LHCN-M2 (cell line): ENCODE results near the gene LONP2. TPM values are rescaled to one million over a fixed set of nuclear protein-coding genes. Genes with fewer than 3 reads are reported as not detected.
"Not testable (repeated sequence)": the region's sequence is repeated elsewhere in the genome, so short reads cannot be mapped to it uniquely, and the experiment has no call there.

ENCODE experiments used
- DNase-seq: peaks from one replicate; pipeline ENCODE4 v3.0.0-alpha.2; 2012; ENCODE audit warnings: low read depth
- total RNA-seq: library from RNA; depleted of rRNA; stranded (reverse); fragments of >200 nt; gene quantifications from 2 replicates; pipeline ENCODE4 v1.2.3, GENCODE V29; 2014

The LONP2 gene
- total RNA-seq, 1 experiment from 2014 or later, result 45.3 TPM

DNA sequence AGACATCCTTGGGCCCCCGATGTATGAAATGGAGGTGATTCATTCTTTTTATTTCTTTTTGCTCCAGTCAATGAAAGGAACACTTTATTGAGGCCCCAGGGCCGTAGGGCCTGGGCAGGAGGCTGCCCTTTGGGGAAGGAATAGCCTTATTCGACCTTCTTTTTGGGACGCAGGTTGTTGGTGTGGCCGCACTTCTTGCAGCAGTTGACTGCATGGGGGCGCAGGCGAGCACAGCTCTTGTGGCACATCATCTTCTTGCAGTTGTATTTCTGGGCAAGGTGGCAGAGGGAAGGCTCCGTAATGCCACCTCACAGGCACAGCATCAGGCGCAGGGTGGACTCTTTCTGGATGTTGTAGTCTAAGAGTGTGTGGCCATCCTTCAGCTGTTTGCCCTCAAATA lies 90.2 kb downstream of the LONP2 start:
- no peak for DNase-seq

DNA sequence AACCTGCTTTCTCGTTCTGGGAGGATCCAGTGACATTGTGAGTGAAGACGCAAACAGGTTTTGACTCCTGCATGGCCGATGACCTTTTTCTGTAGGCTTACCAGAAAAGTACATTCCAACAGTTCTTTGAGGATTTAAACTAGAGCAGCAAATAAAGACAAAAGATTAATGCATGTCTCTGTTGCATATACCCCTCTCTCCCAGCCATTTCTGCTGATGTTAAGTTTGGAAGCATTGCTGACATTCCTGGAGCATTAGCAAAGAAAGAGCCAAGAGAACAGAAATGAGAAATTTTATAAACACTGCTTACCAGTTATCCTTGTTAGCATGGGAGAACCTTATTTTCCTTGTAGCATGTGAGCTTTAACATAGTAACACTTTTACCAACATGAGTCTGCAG lies 91.9 kb downstream of the LONP2 start:
- DNase-seq, result no peak

DNA sequence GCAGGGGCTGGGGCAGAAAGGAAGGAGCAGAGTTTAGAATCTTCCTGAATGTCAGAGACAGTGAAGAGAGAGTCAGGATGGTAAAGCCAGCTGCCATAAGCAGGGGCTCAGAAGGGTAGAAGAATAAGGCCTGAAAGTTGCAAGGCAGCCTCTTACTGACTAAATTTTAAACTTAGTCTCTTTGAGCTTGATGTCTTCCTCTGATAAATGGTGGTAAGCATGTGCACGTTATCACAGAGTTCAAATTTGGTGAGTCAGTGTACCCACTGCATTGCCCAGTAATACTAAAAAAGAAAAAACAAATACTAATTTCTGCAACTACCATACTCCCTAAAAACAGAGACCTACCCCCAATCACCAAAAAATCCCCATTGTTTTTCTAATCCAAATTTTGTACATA lies 96.0 kb downstream of the LONP2 start:
- DNase-seq, result no peak

DNA sequence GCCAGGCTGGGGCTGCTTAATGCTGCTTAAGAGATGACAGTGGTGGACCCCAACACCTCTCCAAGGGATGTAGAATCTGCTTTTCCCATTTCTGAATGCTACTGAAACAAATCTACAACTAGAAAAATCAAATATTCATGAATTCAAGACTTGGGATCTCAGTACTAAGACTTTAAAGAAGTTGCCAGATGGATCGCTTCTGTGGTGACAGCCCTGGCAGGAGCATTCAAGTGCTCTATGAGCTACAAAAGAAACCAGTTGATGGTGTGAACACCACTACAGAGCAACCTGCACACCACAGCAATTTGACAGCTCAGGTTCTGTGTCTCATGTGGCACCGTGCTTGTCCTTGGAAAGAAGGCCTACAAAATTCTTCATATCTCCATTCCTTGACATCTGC lies 98.5 kb downstream of the LONP2 start:
- no peak for DNase-seq

DNA sequence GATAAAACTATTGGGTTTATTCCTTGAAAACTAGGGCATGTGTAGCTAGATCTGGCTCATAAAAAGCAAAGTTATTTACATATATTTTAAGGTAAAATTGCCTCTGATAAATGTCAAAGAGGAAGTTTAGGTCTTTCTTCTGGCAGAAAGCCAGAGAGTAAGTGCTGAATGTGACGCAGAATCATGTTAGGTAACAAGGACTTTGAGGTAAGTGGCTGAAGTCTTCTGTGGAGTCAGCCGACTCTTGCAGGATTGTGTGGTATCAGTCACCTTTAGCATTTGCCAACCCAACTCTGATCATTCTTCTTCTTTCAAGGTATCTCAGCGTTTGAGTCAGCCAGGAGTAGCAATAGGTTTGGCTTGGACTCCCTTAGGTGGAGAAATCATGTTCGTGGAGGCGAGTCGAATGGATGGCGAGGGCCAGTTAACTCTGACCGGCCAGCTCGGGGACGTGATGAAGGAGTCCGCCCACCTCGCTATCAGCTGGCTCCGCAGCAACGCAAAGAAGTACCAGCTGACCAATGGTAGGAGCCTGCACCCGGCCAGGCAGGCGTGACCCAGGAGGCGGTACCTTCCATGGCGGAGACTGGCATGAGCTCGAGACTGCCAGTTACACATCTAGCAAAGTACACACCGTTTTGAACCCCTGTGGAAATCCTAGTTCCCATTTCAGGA lies 103.2 kb downstream of the LONP2 start:
- DNase-seq, result no peak

DNA sequence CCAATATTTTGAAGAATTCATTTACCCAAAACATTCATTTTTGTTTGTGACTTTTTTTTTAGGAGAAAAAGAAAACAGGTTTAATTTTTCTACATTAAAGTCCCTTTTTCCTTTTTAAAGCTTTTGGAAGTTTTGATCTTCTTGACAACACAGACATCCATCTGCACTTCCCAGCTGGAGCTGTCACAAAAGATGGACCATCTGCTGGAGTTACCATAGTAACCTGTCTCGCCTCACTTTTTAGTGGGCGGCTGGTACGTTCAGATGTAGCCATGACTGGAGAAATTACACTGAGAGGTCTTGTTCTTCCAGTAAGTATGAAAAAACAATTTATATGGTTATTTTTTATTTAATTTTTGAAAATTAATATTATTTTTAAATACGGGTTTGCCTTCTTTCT lies 103.9 kb downstream of the LONP2 start:
- DNase-seq, result peak; percentile 25

DNA sequence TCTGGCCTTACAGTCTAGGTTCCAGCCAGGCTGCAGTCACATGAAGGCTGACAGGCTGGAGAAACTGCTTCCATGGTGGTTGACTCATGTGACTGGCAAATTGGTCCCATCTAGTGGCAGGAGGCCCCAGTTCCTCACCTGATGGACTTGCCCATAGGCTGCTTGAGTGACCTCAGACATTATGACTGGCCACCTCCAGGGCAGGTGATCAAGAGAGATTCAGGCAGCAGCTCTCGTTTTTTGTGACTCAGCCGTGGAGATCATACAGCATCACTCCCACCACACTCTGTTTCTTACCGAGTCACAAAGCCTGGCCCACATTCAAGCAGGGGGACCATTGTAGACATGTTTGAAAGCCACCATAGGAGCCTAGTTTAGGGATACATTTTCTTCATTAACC lies 106.6 kb downstream of the LONP2 start:
- no peak for DNase-seq

DNA sequence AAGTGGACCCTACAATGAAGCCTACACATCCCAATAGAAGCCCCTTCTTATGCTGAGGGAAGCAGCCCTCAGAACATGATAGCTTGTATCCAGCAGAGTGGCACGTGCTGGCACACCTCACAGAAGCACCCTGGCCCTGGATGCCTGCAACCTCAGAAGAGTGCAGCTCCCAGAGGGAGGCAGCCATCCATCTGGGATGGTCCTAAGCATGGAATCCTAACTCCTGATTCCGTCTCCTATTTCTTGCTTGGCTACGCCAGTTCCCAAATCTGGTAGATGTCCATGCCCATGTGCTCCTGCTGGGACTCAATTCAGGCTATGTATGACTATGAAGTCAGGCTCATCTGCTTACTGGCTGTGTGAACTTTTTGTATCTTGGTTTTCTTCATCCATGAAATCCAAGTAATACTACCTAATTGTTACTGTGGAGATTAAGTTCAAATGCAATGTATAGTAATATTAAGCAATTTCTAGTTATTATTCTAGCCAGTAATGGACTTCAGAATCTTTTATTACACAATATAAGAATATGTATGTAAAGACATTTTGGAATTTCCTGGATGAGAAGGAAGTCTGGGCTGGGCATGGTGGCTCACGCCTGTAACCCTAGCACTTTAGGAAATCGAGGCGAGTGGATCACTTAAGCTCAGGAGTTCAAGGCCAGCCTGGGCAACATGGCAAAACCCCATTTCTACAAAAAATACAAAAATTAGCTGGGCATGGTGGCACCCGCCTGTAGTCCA lies 108.7 kb downstream of the LONP2 start:
- no peak for DNase-seq

DNA sequence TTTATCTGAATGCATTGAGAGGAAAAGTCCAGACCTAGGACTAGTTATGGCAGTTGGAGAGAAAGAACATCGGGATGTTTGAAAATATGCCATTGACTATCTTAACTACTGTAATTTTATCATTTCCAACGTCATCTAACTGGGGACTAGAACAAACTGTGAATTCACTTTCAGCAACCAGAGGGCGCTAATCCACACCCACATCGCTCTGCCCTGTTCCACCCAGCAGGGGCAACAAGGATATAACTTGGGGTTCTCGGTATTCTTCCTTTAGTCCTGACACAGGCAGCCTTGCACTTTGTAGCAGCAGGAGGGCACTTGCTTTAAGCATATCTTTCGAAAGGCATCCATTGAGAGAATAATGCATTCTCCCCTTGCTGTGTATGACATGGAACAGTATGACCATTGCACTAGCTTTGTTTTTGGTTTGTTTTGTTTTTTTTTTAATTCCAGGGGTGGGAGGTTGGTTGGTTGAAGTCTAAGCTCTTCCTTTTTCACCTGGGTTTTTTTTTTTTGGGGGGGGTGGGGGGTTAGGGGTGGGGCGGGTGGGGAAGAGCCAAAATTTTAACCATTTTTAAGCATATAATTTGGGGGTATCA lies 109.6 kb downstream of the LONP2 start:
- DNase-seq, result peak; percentile 77

DNA sequence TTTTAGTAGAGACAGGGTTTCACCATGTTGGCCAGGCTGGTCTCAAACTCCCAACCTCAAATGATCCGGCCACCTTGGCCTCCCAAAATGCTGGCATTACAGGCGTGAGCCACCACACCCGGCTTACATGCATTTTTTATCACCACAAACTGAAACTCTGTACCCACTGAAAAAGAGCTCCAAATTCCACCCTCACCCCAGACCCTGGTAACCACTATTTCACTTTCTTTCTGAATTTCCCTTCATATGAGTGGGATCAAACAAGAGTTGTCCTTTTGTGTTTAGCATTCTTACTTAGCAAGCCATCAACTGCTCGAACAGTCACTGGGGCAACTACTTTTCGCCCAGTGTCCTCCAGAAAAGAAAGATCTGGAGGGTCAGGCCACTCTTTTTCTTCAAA lies 110.3 kb downstream of the LONP2 start:
- not testable (repeated sequence) for DNase-seq

DNA sequence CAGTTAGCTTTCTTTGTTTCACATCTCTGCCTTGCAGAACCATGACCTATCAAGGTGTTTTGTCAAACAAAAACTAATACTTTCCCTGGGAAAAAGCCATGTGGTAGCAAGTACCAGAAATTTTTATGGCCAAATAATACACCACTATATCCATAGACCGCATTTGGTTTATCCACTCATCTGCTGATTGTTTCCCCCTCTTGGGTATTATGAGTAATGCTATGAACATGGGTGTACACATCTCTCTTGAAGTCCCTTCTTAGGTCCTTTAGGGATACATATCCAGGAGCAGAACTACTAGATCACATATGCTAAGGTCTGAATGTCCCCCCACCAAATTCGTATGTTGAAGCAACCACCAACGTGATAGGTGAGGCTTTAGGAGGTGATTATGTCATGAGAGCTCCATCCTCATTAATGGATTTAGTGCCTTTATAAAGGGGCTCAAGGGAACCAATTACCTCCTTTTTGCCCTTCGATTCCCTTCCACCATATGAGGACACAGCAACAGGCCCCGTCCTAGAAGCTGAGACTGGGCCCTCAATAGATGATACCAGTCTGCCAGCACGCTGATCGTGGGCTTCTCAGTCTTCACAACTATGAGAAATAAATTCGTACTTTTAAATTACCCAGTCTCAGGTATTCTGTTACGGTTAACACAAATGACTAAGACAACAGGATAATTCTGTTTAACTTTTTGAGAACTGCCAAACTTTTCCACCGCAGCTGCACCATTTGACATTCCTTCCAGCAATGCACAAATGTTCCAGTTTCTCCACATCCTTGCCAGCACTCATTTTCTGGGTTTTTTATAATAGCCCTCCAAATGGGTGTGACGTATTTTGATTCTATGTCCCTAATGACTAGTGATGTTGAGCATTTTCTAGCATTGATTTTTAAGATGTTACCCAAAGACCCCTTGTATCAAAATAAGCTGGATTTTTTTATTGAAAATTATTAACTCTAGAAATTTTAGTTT lies 111.1 kb downstream of the LONP2 start:
- no peak for DNase-seq

DNA sequence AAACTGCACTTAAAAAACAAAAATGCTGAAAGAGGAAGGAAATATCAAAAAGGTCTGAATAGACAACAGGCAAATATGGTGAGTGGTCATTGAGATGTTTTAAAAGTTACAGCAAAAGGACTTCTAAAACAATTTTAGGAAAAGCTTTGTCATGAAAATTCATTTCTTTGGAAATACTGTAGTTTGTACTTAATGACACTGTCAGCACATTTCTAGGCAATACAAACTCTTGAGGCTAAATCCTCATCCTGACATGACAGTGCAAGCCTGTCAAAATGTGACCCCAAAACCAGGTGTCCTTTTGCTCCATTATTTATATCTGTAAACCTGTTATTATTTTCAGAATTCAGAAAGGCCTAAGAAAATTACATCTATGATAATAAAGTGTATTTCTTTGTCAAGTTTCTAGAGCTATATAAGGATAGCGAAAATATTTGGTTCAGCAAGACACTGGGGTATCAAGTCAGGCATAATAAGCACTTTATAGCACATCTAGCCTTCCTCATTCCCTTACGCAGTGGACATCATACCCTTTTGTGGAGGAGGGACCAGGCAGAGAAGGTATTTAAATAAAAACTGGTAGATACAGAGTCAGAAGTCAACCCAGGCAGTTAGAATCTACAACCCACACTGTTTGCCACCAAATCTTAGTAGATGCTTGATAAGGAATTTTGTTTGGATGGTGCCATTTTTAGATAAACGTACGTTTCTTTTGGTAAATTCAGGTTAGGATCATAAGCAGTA lies 112.7 kb downstream of the LONP2 start:
- no peak for DNase-seq

DNA sequence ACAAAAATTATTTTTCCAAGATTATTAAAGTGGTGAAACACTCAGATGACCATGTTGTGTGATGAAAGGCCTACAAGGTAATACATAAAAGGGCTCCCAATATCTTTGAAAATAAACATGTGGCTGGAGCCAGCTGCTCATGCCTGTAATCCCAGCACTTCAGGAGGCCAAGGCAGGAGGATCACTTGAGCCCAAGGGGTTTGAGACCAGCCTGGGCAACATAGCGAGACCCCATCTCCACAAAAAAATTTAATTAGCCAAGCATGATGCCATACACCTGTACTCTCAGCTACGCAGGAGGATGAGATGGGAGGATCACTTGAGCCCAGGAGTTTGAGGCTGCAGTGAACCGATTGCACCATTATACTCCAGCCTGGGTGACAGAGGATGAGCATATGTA lies 114.3 kb downstream of the LONP2 start:
- no peak for DNase-seq

DNA sequence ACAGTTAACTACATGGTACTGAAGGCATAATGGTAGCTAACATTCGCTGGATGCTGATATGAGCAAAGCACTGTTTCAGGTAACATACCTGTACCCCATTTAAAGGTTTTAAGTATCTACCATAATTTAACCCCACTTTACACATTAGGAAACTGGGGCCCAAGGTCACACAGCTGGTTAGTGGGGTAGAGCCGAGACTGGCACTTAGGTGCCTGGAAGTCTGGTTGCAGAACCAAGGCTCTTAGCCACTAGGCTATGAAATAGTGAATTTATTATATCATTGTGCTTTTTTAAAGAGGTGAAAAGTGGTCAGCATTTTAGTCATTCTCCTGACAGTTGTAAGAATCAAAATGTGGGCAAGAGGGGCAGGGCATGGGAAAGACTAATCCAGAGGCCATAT lies 115.9 kb downstream of the LONP2 start:
- DNase-seq, result no peak

DNA sequence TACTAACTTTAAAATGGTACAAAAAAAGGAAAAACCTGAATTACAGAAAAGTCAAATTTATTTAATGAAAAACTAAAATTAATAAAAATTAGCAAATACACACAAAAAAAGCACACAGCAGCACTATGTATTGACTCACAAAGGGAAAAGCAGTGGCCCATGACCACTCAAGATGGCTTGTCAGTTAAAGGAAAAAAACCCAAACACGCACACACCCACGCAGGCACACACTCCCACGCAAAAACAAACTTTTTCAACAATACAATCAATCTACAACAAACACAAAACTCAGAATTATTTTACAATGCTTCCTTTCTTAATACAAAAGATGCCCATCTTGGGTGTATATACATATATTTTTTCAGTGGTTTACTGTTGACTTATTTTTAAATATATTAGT lies 116.9 kb downstream of the LONP2 start:
- no peak for DNase-seq

DNA sequence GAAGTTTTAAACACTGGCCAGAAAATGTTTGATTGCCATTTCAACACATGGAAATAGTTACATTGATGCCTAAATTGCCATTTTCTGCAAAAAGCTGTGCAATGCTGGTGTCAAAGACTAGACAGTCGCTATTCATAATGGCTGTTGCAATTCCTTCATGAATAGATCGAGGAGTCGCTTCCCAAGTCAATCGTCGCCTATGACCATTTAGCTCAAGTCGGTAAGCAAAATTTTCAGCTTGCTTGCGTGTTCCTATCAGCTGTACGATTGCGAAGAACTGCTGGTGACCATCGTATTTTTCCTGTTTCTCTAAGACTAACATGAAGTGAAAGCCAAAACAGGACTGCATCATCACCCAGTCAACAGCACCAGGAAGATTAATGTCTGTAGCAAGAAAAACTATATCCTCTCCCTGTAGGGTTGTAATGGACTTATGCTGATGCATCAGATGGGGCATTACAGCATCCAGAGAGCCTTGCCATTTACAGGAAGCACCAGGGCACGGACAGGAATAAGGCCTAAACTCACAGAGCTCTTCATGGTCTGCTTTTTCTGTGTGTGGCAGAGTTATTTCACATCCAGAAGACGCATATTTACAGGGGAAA lies 117.5 kb downstream of the LONP2 start:
- no peak for DNase-seq

DNA sequence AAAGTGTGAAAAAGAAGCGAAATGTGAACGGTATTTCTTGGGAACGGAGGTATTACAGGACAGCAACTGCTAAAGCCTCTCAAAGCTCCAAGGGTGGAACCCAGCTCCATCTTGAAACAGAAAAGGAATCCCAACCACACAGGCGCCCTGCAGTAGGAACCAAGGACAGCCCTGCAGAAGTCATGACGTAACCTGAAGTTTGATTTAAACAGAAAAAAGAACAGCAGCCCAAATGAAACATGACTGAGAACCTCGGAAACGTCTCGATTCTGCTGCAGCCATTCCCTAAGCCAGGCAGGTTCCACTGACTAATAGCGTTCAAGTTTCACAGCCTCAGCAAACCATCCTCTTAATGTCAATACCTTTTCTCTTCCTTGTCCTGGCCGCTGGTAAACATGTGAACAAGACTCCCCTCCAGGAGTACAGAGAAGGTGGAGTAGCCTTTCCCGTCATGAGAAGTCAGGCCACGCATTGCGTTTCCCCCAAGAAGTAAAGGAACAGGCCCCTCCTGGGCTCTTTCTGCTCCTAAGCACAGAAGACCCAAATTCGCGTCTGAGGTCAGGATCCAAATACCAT lies 121.0 kb downstream of the LONP2 start:
- no peak for DNase-seq

DNA sequence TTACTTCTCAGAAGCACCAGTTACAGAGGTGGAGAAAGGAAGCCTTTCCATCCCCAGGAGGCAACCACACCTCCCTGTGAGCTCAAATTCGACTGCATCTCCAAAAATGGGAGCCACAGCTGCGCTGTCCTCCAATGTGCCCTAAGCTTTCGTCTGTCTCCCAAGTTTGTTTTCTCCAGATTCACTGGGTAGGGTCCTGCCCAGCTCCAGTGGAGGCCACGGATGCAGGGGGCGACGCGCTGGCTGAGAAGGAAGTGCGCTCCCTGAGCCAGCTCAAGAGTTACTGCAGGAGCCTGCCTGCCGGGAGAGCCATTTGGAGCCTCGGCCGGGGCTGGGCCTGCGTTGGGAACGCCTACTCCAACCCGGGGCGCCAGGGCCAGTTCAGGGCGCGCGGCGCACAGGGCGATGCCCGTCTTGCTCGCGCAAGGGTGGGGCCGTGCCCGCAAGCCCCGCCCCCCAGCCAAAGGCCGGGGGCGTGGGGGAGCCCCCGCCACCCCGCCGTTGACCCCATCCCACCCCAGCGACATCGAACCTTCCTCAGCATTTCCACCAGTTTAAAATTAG lies 121.6 kb downstream of the LONP2 start:
- DNase-seq, result peak; percentile 76

DNA sequence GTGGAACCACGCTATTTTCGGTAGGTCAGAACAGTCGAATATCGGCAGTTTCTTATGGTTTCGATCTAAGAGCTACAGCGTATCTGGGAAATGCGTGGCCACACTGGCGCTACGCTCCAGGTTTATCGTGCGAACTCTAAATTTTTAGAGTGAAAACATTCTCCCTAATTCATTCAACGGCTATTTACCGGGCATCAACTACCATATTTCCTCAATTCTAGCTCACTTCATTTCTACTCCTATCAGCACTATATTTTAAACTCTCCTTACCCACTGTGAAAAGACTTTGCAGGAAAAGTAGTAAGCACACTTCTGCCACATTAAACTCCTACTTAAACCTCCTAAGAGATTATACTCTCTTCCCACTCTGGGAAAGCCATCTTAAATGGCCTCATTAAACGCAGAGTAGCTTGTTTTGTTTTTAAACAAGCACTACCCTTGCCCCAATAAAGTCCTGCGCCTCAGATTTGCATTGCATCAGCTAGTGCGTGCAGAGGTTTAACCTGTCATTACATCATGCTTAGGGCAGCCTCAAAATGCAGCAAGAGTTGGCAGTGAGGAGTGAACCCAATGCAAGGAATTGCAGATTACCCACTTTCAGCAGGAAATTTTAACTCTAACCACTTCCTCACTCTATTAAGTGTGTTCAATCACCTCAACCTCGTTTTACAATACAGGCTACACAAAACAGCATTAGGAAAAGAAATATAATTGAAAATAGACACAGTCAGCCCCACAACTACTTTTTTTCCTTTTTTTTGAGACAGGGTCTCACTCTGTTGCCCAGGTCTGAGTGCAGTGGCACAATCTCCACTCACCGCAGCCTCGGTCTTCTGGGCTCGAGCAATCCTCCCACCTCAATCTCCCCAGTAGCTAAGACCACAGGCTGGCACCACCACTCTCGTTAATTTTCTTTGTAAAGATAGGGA lies 122.3 kb downstream of the LONP2 start:
- peak; percentile 47 for DNase-seq
